Ectodermal cell (in vitro differentiated cells): ENCODE results near the gene SLC28A1.

Source experiments
- H3K27ac ChIP-seq: 2 replicates; pipeline ENCODE4 v1.7.0; 2013; ENCODE audit warnings: mild to moderate bottlenecking, low read depth, low read length; ENCODE audit not compliant: insufficient read depth, poor library complexity, severe bottlenecking
- H3K27me3 ChIP-seq: 2 replicates; pipeline ENCODE4 v1.7.0; 2013; ENCODE audit warnings: mild to moderate bottlenecking, low read length; ENCODE audit not compliant: insufficient read depth, control insufficient read depth, poor library complexity, severe bottlenecking
- H3K36me3 ChIP-seq: one replicate; pipeline ENCODE4 v1.7.0; 2013; ENCODE audit warnings: low read length; ENCODE audit not compliant: control insufficient read depth, insufficient read depth
- H3K4me1 ChIP-seq: one replicate; pipeline ENCODE4 v1.7.0; 2013; ENCODE audit warnings: low read length; ENCODE audit not compliant: control insufficient read depth, insufficient read depth
- H3K4me3 ChIP-seq: 2 replicates; pipeline ENCODE4 v1.7.0; 2013; ENCODE audit warnings: low read depth, low read length, control low read depth; ENCODE audit not compliant: insufficient read depth
- H3K9me3 ChIP-seq: 2 replicates; pipeline ENCODE4 v1.7.0; 2013; ENCODE audit warnings: mild to moderate bottlenecking, low read length, moderate library complexity; ENCODE audit not compliant: control insufficient read depth
- WGBS, 2 experiments: methylation state at CpG; one replicate each; pipeline ENCODE4 v1.1.7; 2013; ENCODE audit warnings: missing lambda C conversion rate in 2 of 2; 5-methylcytosine and 5-hydroxymethylcytosine counted together

Gene SLC28A1

GRCh38 chr15:84909782-84910181, 25.3 kb downstream of the SLC28A1 start:
- H3K27me3 ChIP-seq: no peaks in the 10 kb centered on the region
- H3K36me3 ChIP-seq: no peaks in the 10 kb centered on the region
- no peak overlapping the region for H3K4me3 ChIP-seq
- H3K27ac ChIP-seq: no peak overlapping the region
- H3K4me1 ChIP-seq: no peaks in the 10 kb centered on the region
- no peaks in the 10 kb centered on the region for H3K9me3 ChIP-seq
- WGBS, 2 experiments: 90 to 93% methylated on average over 4 of the region's 4 CpGs

GRCh38 chr15:84910928-84911623, 26.6 kb downstream of the SLC28A1 start:
- peaks cover 9% of the 10 kb centered on the region for H3K4me1 ChIP-seq
- H3K36me3 ChIP-seq: no peaks in the 10 kb centered on the region
- 92 to 95% methylated on average over 17 of the region's 17 CpGs for WGBS, 2 experiments
- H3K9me3 ChIP-seq: no peaks in the 10 kb centered on the region
- no peaks in the 10 kb centered on the region for H3K27me3 ChIP-seq
- no peak overlapping the region for H3K27ac ChIP-seq
- no peak overlapping the region for H3K4me3 ChIP-seq

GRCh38 chr15:84911879-84912660, 27.6 kb downstream of the SLC28A1 start:
- Histone ChIP-seq H3K36me3 (no peaks in the 10 kb centered on the region), H3K27ac (no peak overlapping the region)

DNA sequence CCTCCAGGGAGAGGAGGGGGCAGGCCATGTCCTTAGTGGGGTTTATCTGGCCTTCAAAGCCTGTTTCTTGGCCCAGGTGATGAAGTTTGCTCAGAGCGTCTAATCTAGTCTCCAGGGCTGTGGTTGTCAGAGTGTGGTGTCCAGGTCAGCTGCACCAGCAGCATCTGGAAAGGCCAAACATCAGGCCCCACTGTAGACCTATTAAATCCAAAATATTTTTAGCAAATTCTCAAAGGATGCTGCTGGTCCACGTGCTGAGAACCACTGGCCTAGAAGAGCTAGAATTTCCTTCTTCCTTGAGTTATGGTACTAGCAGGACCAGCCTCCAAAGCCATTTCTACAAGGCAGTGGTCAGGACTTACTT, 28.9 kb downstream of the SLC28A1 start:
- Histone ChIP-seq H3K4me3 (no peak overlapping the region), H3K36me3 (no peaks in the 10 kb centered on the region), H3K4me1 (peaks cover 9% of the 10 kb centered on the region), H3K9me3 (no peaks in the 10 kb centered on the region), H3K27me3 (no peaks in the 10 kb centered on the region), H3K27ac (no peak overlapping the region)
- WGBS, 2 experiments: 93 to 94% methylated on average over 2 of the region's 2 CpGs

More at GRCh38 chr15:84911879-84912660, 27.6 kb downstream of the SLC28A1 start:
- Histone ChIP-seq H3K27me3 (no peaks in the 10 kb centered on the region), H3K4me1 (peaks cover 9% of the 10 kb centered on the region), H3K4me3 (no peak overlapping the region), H3K9me3 (no peaks in the 10 kb centered on the region)
- 83 to 86% methylated on average over 6 of the region's 6 CpGs for WGBS, 2 experiments

DNA sequence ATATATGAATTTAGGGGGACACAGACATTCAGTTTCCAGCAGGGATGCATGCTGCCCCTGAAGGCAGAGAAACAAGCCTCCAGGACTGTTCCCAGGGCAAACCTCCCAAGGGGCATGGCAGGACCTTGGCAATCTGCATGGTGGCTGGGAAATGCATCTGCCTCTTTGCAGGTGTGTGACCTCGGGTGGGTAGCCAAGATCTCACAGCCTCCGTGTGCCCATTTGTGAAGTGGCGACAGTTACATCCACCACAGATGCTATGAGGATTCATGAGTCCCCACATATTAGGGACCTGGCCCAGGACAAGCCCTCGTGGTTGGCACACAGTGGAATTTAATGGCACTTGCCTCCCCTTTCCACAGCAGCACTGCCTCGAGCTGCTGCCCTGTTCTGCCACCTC, 29.9 kb downstream of the SLC28A1 start:
- Histone ChIP-seq H3K4me1 (peaks cover 9% of the 10 kb centered on the region), H3K4me3 (no peak overlapping the region), H3K9me3 (no peaks in the 10 kb centered on the region), H3K27ac (no peak overlapping the region), H3K27me3 (no peaks in the 10 kb centered on the region), H3K36me3 (no peaks in the 10 kb centered on the region)
- 89 to 90% methylated on average over 5 of the region's 5 CpGs for WGBS, 2 experiments

GRCh38 chr15:84914909-84915605, 30.6 kb downstream of the SLC28A1 start:
- WGBS, 2 experiments: 71 to 75% methylated on average over 12 of the region's 12 CpGs
- H3K27me3 ChIP-seq: no peaks in the 10 kb centered on the region
- H3K4me1 ChIP-seq: peaks cover 9% of the 10 kb centered on the region
- no peak overlapping the region for H3K4me3 ChIP-seq
- no peaks in the 10 kb centered on the region for H3K36me3 ChIP-seq
- no peaks in the 10 kb centered on the region for H3K9me3 ChIP-seq
- no peak overlapping the region for H3K27ac ChIP-seq

GRCh38 chr15:84915606-84915958, 31.1 kb downstream of the SLC28A1 start:
- H3K4me1 ChIP-seq: peaks cover 9% of the 10 kb centered on the region

GRCh38 chr15:84917452-84917851, 33.0 kb downstream of the SLC28A1 start:
- Histone ChIP-seq H3K27ac (no peak overlapping the region), H3K27me3 (no peaks in the 10 kb centered on the region), H3K4me1 (peaks cover 9% of the 10 kb centered on the region), H3K9me3 (no peaks in the 10 kb centered on the region), H3K4me3 (no peak overlapping the region), H3K36me3 (no peaks in the 10 kb centered on the region)
- 84 to 90% methylated on average over 1 of the region's 1 CpG for whole genome bisulfite sequencing, 2 experiments

More at GRCh38 chr15:84915606-84915958, 31.1 kb downstream of the SLC28A1 start:
- no peak overlapping the region for H3K4me3 ChIP-seq
- no peaks in the 10 kb centered on the region for H3K27me3 ChIP-seq
- no peak overlapping the region for H3K27ac ChIP-seq
- 77 to 79% methylated on average over 3 of the region's 3 CpGs for WGBS, 2 experiments
- no peaks in the 10 kb centered on the region for H3K9me3 ChIP-seq
- no peaks in the 10 kb centered on the region for H3K36me3 ChIP-seq

- Histone ChIP-seq H3K4me1 (peaks cover 9% of the 10 kb centered on the region), H3K9me3 (no peaks in the 10 kb centered on the region), H3K27ac (no peak overlapping the region), H3K4me3 (no peak overlapping the region), H3K27me3 (no peaks in the 10 kb centered on the region), H3K36me3 (no peaks in the 10 kb centered on the region)
- WGBS, 2 experiments: 91 to 97% methylated on average over 2 of the region's 2 CpGs
These were observed 34.7 kb downstream of the SLC28A1 start for GRCh38 chr15:84919106-84919667.

DNA sequence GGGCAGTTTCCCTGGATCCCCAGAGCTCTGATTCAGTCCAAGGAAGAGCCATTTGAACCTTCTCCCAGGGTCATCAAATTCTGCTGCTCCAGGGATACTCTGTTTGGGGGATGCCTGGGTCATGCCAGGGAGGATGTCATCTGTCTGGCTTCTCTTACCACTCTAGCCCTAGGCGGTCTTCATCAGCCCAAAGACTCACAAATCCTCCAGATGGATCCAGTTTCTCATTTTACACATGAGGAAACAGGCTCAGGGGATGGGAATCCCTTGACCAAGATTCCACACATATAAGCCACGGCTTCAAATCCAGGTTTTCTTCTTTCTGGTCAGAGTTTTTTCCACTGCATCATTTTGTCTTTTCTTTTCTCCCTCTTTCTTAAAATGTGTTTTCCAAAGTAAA, 36.7 kb downstream of the SLC28A1 start:
- WGBS, 2 experiments: 86 to 90% methylated on average over 2 of the region's 2 CpGs
- H3K36me3 ChIP-seq: no peaks in the 10 kb centered on the region
- no peaks in the 10 kb centered on the region for H3K9me3 ChIP-seq
- no peak overlapping the region for H3K27ac ChIP-seq
- no peaks in the 10 kb centered on the region for H3K4me1 ChIP-seq
- H3K27me3 ChIP-seq: no peaks in the 10 kb centered on the region
- no peak overlapping the region for H3K4me3 ChIP-seq
